GM18498 (cell line): Measurements from ENCODE around the gene OR5L2.
"Not testable (repeated sequence)": the region's sequence is repeated elsewhere in the genome, so short reads cannot be mapped to it uniquely, and the experiment has no call there.

Experiments
- ATAC-seq: cut with Tn5 transposase; IDR thresholded peaks from one replicate; pipeline ENCODE4 v1.9.1; 2021; ENCODE audit warnings: mild to moderate bottlenecking, moderate library complexity; ENCODE audit not compliant: unreplicated experiment

The OR5L2 gene

DNA sequence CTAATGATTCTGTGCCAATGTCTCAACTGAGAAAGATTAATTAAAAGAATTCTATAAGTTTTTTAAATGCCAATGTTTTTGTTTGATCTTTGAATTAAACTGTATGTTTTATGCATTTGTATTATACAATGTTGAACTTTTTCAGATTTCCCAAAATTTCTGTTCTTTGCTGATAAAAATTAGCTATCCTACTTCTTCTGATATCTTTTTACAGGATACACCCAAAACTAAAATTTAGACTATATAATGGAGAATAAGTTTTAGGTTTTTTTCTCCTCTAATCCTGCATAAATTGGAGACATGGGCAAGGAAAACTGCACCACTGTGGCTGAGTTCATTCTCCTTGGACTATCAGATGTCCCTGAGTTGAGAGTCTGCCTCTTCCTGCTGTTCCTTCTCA, at the start of gene OR5L2:
TSS of gene OR5L2 (plus strand) at position 301 of the 400 bp plus-strand sequence. CDS start at position 301, 0 bp downstream.
- no peak for ATAC-seq

- ATAC-seq, result no peak
These were observed 35.4 kb upstream of the OR5L2 start for GRCh38 chr11:55791606-55792005.

- ATAC-seq, result no peak
These were observed 33.7 kb upstream of the OR5L2 start for GRCh38 chr11:55793321-55793720.

- no peak for ATAC-seq
These were observed 31.8 kb upstream of the OR5L2 start, which contains the start of gene OR5D14 for GRCh38 chr11:55795256-55795655. Gene OR5D14 (plus strand): TSS chr11:55795556. CDS start chr11:55795556, 0 bp downstream.

GRCh38 chr11:55806248-55806647, 20.8 kb upstream of the OR5L2 start:
- no peak for ATAC-seq

DNA sequence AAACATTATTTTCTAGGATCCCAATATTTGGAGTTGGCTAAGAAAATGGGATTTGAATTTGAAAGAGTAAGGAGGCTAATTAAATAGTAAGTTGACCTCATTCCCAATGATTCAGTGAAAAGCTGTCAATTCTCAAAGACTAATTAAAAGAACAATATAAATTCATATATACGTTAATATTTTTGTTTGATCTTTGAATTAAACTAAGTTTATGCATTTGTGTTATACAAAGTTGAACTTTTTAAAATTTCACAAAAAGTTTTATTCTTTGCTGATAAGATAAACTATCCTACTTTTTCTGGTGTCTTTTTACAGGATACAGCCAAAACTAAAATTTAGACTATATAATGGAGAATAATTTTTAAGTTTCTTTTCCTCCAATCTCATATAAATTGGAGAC, 16.0 kb upstream of the OR5L2 start, which contains the start of gene OR5L1:
TSS of gene OR5L1 (plus strand) at position 301 of the 400 bp plus-strand sequence. CDS start 100 bp downstream, outside the sequence.
- ATAC-seq, result no peak

GRCh38 chr11:55819330-55819729, 7.7 kb upstream of the OR5L2 start, which contains the start of gene OR5D18:
Gene OR5D18 (plus strand): TSS chr11:55819630. CDS start chr11:55819630, 0 bp downstream.
- no peak for ATAC-seq

- no peak for ATAC-seq
These were observed 11.4 kb downstream of the OR5L2 start, which contains the start of gene OR5D16 for GRCh38 chr11:55838452-55838851. Gene OR5D16 (plus strand): TSS chr11:55838752. CDS start chr11:55838752, 0 bp downstream.

GRCh38 chr11:55847453-55847852, 20.4 kb downstream of the OR5L2 start:
- ATAC-seq, result no peak

DNA sequence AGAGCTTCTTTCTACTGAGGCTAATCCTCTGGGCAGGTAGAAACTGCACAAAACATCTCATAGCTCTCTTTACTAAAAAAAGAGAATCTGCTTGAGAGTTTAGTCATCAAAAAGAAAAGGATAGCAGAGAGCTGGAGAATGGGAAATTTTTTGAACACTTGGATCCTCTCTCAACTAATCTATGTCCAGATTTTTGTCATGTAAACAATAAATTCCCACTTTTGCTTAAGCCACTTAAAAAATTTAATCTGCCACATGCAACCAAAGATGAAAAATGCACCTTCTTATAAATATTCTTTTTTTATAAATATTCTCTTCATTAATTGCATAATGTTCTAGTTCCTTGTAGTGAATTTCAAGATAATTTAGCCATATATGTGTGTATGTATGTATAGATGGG, 22.0 kb downstream of the OR5L2 start:
- no peak for ATAC-seq

- no peak for ATAC-seq
These were observed 25.1 kb downstream of the OR5L2 start for GRCh38 chr11:55852141-55852540.

DNA sequence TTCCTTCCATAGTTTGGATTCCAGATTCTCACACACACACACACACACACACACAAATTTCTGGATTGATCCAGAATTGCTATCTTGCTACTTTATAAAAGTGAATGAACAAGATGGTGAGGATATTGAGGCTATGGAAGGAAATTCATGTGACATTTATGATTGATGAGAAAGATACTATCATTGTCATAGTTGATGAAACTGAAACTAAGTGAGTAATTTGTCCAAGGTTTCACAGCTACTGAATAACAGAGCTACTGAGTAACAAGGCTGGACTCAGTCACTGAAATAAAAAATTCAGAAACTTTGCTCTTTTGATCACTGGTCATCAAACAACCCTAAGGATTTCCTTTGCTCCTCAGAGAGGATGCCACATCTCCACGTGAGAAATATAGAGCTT, 27.7 kb downstream of the OR5L2 start:
- ATAC-seq, result no peak

- ATAC-seq, result not testable (repeated sequence)
These were observed 40.3 kb downstream of the OR5L2 start for GRCh38 chr11:55867354-55867753.

DNA sequence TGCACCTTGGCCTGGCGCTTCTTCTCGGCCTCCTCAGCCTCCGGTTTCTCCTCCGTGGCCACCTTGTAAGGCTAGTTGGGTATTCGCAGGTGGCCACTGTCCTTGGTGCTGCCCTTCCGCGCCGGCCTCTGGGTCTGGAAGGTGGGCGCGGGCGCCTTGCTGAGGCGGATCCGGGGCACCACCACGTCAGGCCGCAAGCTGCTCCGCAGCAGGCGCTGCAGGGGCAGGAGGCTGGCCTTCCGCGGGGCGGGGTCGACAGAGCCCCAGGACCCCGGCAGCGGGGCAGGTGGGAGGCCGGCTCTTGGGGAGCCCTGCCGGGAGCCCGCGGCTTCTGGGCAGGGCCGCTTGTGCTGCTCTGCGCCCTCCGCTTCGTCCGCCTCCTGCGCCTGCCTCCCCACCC, 45.7 kb downstream of the OR5L2 start:
- not testable (repeated sequence) for ATAC-seq

- ATAC-seq, result not testable (repeated sequence)
These were observed 46.1 kb downstream of the OR5L2 start for GRCh38 chr11:55873146-55873545.
